ENCODE results near the gene NIN. TPM values are rescaled to one million over a fixed set of nuclear protein-coding genes. Genes with fewer than 3 reads are reported as not detected.

The NIN gene
- total RNA-seq, 4 donors from 2014 or later = 24.1 to 35.7 (median 30.7) TPM

DNA sequence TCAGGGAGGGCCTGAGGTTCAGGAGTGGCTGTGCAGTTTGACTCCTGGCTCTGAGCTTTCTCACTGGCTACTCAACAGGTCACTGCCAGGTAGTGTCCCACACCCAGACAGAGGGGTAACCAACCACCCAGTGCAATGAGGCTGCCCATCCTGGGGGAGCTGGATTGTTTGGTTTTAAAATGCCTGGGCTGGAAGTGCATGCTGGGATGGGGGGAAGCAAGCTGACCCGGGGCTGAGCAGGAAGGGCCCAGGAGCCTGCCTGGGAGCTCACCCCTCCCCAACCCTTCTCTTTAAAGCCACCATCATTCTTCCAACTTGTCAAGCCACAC is 28.3 kb upstream of the NIN start:
- H3K4me1 ChIP-seq = peaks cover 0 to 8% (median 6%) of the 10 kb centered on the region in 4 donors

GRCh38 chr14:50856660-50857059 is 25.7 kb upstream of the NIN start:
- TF ChIP-seq CTCF (IDR thresholded peaks at IDR 0.05) (no peak), EP300 (IDR thresholded peaks at IDR 0.05) (no peak), POLR2A (IDR thresholded peaks at IDR 0.05) (no peak)
- Histone ChIP-seq H3K27ac (no peak overlapping the region), H3K27me3 (no peaks in the 10 kb centered on the region), H3K4me3 (no peak overlapping the region), H3K36me3 (no peaks in the 10 kb centered on the region), H3K4me1 (peaks cover 0 to 8% (median 6%) of the 10 kb centered on the region in 4 donors), H3K9me3 (no peaks in the 10 kb centered on the region)
- 91 to 92% methylated on average over 5 of the region's 5 CpGs for WGBS, 2 donors
- no peak for DNase-seq (ENCODE audit: low spot score in 2 of 2)

More for the DNA sequence above, 28.3 kb upstream of the NIN start:
- Histone ChIP-seq H3K4me3 (peak overlapping the region in 3 of 4 donors; percentile 32 to 58 (median 52)), H3K27ac (peak overlapping the region in 3 of 4 donors; percentile 61 to 72 (median 72)), H3K27me3 (no peaks in the 10 kb centered on the region), H3K9me3 (no peaks in the 10 kb centered on the region), H3K36me3 (no peaks in the 10 kb centered on the region)
- TF ChIP-seq POLR2A (IDR thresholded peaks at IDR 0.05) = no peak
- no peak for TF ChIP-seq CTCF (IDR thresholded peaks at IDR 0.05)
- TF ChIP-seq EP300 (IDR thresholded peaks at IDR 0.05) = no peak
- DNase-seq (ENCODE audit: low spot score in 2 of 2) = no peak
- WGBS, 2 donors = 0% methylated on average over 1 of the region's 1 CpG

GRCh38 chr14:50855558-50855957 is 24.6 kb upstream of the NIN start:
- Histone ChIP-seq H3K9me3 (no peaks in the 10 kb centered on the region), H3K36me3 (no peaks in the 10 kb centered on the region), H3K27me3 (no peaks in the 10 kb centered on the region), H3K4me1 (peaks cover 0 to 8% (median 6%) of the 10 kb centered on the region in 4 donors), H3K4me3 (no peak overlapping the region), H3K27ac (no peak overlapping the region)
- no peak for DNase-seq (ENCODE audit: low spot score in 2 of 2)
- WGBS, 2 donors = 42 to 48% methylated on average over 1 of the region's 1 CpG
- TF ChIP-seq EP300 (IDR thresholded peaks at IDR 0.05) = no peak
- no peak for TF ChIP-seq POLR2A (IDR thresholded peaks at IDR 0.05)
- no peak for TF ChIP-seq CTCF (IDR thresholded peaks at IDR 0.05)

GRCh38 chr14:50854521-50854920 is 23.6 kb upstream of the NIN start:
- H3K27me3 ChIP-seq = no peaks in the 10 kb centered on the region
- H3K4me1 ChIP-seq = peaks cover 0 to 6% (median 5%) of the 10 kb centered on the region in 4 donors
- no peaks in the 10 kb centered on the region for H3K9me3 ChIP-seq
- no peak overlapping the region for H3K4me3 ChIP-seq
- no peak overlapping the region for H3K27ac ChIP-seq
- H3K36me3 ChIP-seq = no peaks in the 10 kb centered on the region
- DNase-seq (ENCODE audit: low spot score in 2 of 2) = no peak
- TF ChIP-seq POLR2A (IDR thresholded peaks at IDR 0.05) (no peak), EP300 (IDR thresholded peaks at IDR 0.05) (no peak), CTCF (IDR thresholded peaks at IDR 0.05) (no peak)
- WGBS, 2 donors = 81 to 90% methylated on average over 5 of the region's 5 CpGs

DNA sequence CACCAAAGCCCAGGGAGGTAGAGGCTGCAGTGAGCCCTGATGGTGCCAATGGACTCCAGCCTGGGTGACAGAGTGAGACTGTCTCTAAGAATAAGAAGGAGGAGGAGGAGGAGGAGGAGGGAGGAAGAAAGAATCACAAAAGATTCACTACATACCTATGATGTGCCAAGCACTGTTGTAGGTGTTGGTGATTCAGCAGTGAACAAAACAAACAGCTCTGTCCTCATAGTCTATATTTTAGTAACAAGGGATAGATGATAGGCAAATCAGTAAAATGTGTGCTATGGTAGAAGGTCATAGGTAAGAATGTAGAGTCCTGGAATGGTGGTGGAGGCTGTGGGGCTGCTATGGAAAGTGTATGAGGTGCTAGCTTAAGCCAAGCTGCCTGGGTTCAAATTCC is 22.9 kb upstream of the NIN start:
- H3K9me3 ChIP-seq = no peaks in the 10 kb centered on the region
- no peak overlapping the region for H3K27ac ChIP-seq
- H3K36me3 ChIP-seq = no peaks in the 10 kb centered on the region
- DNase-seq (ENCODE audit: low spot score in 2 of 2) = no peak
- no peaks in the 10 kb centered on the region for H3K27me3 ChIP-seq
- H3K4me3 ChIP-seq = no peak overlapping the region
- no peaks in the 10 kb centered on the region for H3K4me1 ChIP-seq
- TF ChIP-seq EP300 (IDR thresholded peaks at IDR 0.05) (no peak), POLR2A (IDR thresholded peaks at IDR 0.05) (no peak), CTCF (IDR thresholded peaks at IDR 0.05) (no peak)
